Pancreas (tissue), 10 donors: Measurements from ENCODE around the gene SLC37A3. TPM values are rescaled to one million over a fixed set of nuclear protein-coding genes. Genes with fewer than 3 reads are reported as not detected.

Experiments
- ATAC-seq, 4 donors: fragments of 200-7000 bp; cut with Tn5 transposase; one replicate each; pipeline versions ENCODE4 v1.8.0 to v1.9.1; 2020; ENCODE audit warnings: mild to moderate bottlenecking in 4 of 4, moderate library complexity in 4 of 4
- DNase-seq, 6 donors: peaks; one replicate each; pipeline ENCODE4 v3.0.0-alpha.2; 2020
- FAIRE-seq: peaks from 2 replicates; lab custom pipeline; 2012; peaks lifted over from hg19 to GRCh38; lab: Jason Lieb, UNC
- H3K27ac ChIP-seq, 4 donors: fragments of 200-600 bp; sonication (generic); 1 replicate in 3 of 4; 2 replicates in 1 of 4; pipeline versions ENCODE4 v1.5.0 to v1.8.0; 2020
- H3K27me3 ChIP-seq, 4 donors: fragments of 200-600 bp; one replicate each; pipeline ENCODE4 v1.8.0; 2021
- H3K36me3 ChIP-seq, 3 donors: fragments of 200-600 bp; sonication (generic) in 1 of 3; one replicate each; pipeline versions ENCODE4 v1.5.0 to v1.8.0; 2020 to 2021
- H3K4me1 ChIP-seq, 3 donors: fragments of 200-600 bp; one replicate each; pipeline ENCODE4 v1.8.0; 2021
- H3K4me3 ChIP-seq, 4 donors: fragments of 200-600 bp; sonication (generic) in 2 of 4; one replicate each; pipeline versions ENCODE4 v1.5.0 to v1.8.0; 2020 to 2021
- H3K9me3 ChIP-seq, 4 donors: fragments of 200-600 bp; one replicate each; pipeline ENCODE4 v1.8.0; 2021
- CTCF ChIP-seq, 4 donors: fragments of 200-600 bp; sonication (generic) in 3 of 4; IDR thresholded peaks; one replicate each; pipeline versions ENCODE4 v1.5.0 to v1.8.0; 2021; ENCODE audit warnings: antibody characterized with exemption in 4 of 4
- WGBS, 2 donors: extraction: QIAGEN DNeasy Blood & Tissue Kit; methylation state at CpG; one replicate each; pipeline ENCODE4 v1.1.7; 2013; 5-methylcytosine and 5-hydroxymethylcytosine counted together
- intact Hi-C, 3 donors: fragments of 100-400 bp; cut with DNase I; formaldehyde crosslinking; loops; one replicate each; pipeline versions ENCODE4 v1.11.1 to v1.14.2; 2022
- polyA plus RNA-seq, 2 donors: library from polyadenylated mRNA; stranded (reverse); fragments of 200-250 nt; gene quantifications; one replicate each; pipeline ENCODE4 v1.2.3, GENCODE V29; 2013
- total RNA-seq, 6 donors: library from RNA; stranded (reverse); fragmentation: NEBNext Ultra II Directional in 4 of 6; extraction: Animal tissue kit (Norgen Biotek cat#: 25700) in 4 of 6; gene quantifications; one replicate each; pipeline versions ENCODE4 v1.2.1 to v1.2.4, GENCODE V29; 2021 to 2023
- donor health status: healthy with polysubstance abuse.
- donor health status: DM: no; HTN: no; CAD: no; lungs with moderate emphysema.
- donor health status: DM: no; HTN: no; CAD: no.
- donor health status: control.
- donor health status: control.
- donor health status: Bipolar disorder and iron deficiency.
- donor health status: DM: yes; HTN: yes; CAD: no.
- donor health status: DM: no; HTN: no; CAD: no.
- donor health status: DM: no; HTN: no; CAD: no.
- donor health status: DM: yes; HTN: yes; CAD: no.

The SLC37A3 gene
- total and polyA plus RNA-seq, 8 donors, result 17.3 to 30.3 (median 24.0) TPM

- FAIRE-seq (no peak), ATAC-seq (no peak), DNase-seq (peak in 1 of 6 donors; percentile 21)
- intact Hi-C loops, result no loop called here
- H3K9me3 ChIP-seq, result no peaks in the 10 kb centered on the region
- H3K36me3 ChIP-seq, result no peaks in the 10 kb centered on the region
- no peak overlapping the region for H3K4me3 ChIP-seq
- 93 to 97% methylated on average over 12 of the region's 12 CpGs for WGBS, 2 donors
- no peak overlapping the region for H3K27ac ChIP-seq
- H3K27me3 ChIP-seq, result no peaks in the 10 kb centered on the region
- H3K4me1 ChIP-seq, result peaks cover 2 to 11% (median 5%) of the 10 kb centered on the region in 3 donors
- TF ChIP-seq CTCF (IDR thresholded peaks at IDR 0.05), result no peak
Observed at GRCh38 chr7:140393756-140394306, 4.5 kb downstream of the SLC37A3 start.

GRCh38 chr7:140391634-140392033, 6.7 kb downstream of the SLC37A3 start:
- ATAC-seq (no peak), DNase-seq (no peak), FAIRE-seq (no peak)
- no peak overlapping the region for H3K4me3 ChIP-seq
- H3K36me3 ChIP-seq, result no peaks in the 10 kb centered on the region
- 78 to 79% methylated on average over 1 of the region's 1 CpG for WGBS, 2 donors
- H3K27me3 ChIP-seq, result no peaks in the 10 kb centered on the region
- H3K27ac ChIP-seq, result no peak overlapping the region
- TF ChIP-seq CTCF (IDR thresholded peaks at IDR 0.05), result no peak
- intact Hi-C loops, result no loop called here
- H3K9me3 ChIP-seq, result no peaks in the 10 kb centered on the region
- H3K4me1 ChIP-seq, result peaks cover 0 to 7% (median 3%) of the 10 kb centered on the region in 3 donors

- no peaks in the 10 kb centered on the region for H3K4me1 ChIP-seq
- H3K27ac ChIP-seq, result no peak overlapping the region
- intact Hi-C loops, result no loop called here
- DNase-seq (no peak), ATAC-seq (peak in 3 of 4 donors; percentile 16 to 66 (median 48)), FAIRE-seq (no peak)
- WGBS, 2 donors, result 71 to 73% methylated on average over 8 of the region's 8 CpGs
- no peak overlapping the region for H3K4me3 ChIP-seq
- no peaks in the 10 kb centered on the region for H3K9me3 ChIP-seq
- no peaks in the 10 kb centered on the region for H3K36me3 ChIP-seq
- TF ChIP-seq CTCF (IDR thresholded peaks at IDR 0.05), result no peak
- H3K27me3 ChIP-seq, result no peaks in the 10 kb centered on the region
Observed at GRCh38 chr7:140390466-140391190, 7.7 kb downstream of the SLC37A3 start.

- Histone ChIP-seq H3K4me1 (no peaks in the 10 kb centered on the region), H3K4me3 (no peak overlapping the region), H3K9me3 (no peaks in the 10 kb centered on the region), H3K36me3 (no peaks in the 10 kb centered on the region), H3K27me3 (no peaks in the 10 kb centered on the region), H3K27ac (no peak overlapping the region)
- FAIRE-seq, result no peak
- intact Hi-C loops, result no loop called here
- 73 to 89% methylated on average over 4 of the region's 4 CpGs for WGBS, 2 donors
- no peak for DNase-seq
- ATAC-seq, result no peak
- no peak for TF ChIP-seq CTCF (IDR thresholded peaks at IDR 0.05)
Observed at GRCh38 chr7:140390034-140390433, 8.3 kb downstream of the SLC37A3 start.

GRCh38 chr7:140389445-140389844, 8.9 kb downstream of the SLC37A3 start:
- Histone ChIP-seq H3K27ac (no peak overlapping the region), H3K4me1 (no peaks in the 10 kb centered on the region), H3K9me3 (no peaks in the 10 kb centered on the region), H3K36me3 (no peaks in the 10 kb centered on the region), H3K27me3 (no peaks in the 10 kb centered on the region), H3K4me3 (no peak overlapping the region)
- TF ChIP-seq CTCF (IDR thresholded peaks at IDR 0.05), result no peak
- no peak for FAIRE-seq
- intact Hi-C loops, result no loop called here
- no peak for DNase-seq
- ATAC-seq, result no peak
- 88 to 92% methylated on average over 10 of the region's 10 CpGs for WGBS, 2 donors
